ENCODE measurements around the gene ANKRD30B. TPM values are rescaled to one million over a fixed set of nuclear protein-coding genes. Genes with fewer than 3 reads are reported as not detected.
"Not testable (repeated sequence)": the region's sequence is repeated elsewhere in the genome, so short reads cannot be mapped to it uniquely, and the experiment has no call there.

ANKRD30B gene
- total RNA-seq, 3 donors from 2014 or later, result 0.06 to 0.34 (median 0.09) TPM

DNA sequence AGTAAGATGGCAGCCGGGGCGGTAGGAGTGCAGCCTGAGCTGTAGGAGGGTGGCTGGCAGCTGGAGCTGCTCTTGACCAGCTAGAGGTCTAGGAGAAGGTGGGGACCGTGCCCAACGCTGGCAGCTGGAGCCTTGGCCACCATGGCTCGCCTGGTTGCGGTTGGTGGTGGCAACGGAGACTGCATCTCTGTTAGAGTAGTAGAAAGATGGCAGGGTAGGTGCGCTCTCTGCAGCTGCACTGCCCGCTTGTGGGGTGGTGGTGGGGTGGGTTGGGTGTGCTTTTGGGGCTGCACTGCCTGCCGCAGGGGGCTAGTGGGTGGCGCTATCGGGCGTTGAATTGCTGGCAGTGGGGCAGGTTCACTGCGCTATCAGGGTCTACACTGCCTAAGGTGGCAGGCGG, 118.5 kb downstream of the ANKRD30B start:
- H3K36me3 ChIP-seq (ENCODE audit: low read depth); intact Hi-C loops (cut with DNase I, micrococcal nuclease); H3K4me1 ChIP-seq (ENCODE audit: low read depth); H3K4me3 ChIP-seq; DNase-seq; ATAC-seq; H3K9me3 ChIP-seq: not testable (repeated sequence)

DNA sequence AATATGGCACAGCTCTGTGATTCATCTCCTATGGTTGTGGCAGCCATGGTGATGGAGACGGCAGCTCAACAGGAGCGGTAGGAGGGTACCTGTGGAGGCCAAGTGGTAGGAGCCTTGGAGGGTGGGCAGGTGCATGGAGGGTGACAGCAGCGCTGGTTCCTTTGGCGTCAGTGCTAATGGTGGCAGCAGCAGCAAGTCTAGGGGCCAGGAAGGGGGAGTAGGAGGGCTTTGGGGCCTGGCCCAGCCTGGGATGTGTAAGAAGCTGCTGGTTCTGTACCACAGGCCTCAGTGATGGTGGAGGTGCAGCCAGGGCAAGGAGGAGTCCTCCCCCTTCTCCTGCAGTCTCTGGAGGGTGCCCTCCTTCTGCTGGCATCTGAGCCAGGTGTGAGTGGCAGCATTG, 120.0 kb downstream of the ANKRD30B start:
- H3K36me3 ChIP-seq (ENCODE audit: low read depth); intact Hi-C loops (cut with DNase I, micrococcal nuclease); DNase-seq; H3K9me3 ChIP-seq; H3K4me1 ChIP-seq (ENCODE audit: low read depth); ATAC-seq; H3K4me3 ChIP-seq: not testable (repeated sequence)

DNA sequence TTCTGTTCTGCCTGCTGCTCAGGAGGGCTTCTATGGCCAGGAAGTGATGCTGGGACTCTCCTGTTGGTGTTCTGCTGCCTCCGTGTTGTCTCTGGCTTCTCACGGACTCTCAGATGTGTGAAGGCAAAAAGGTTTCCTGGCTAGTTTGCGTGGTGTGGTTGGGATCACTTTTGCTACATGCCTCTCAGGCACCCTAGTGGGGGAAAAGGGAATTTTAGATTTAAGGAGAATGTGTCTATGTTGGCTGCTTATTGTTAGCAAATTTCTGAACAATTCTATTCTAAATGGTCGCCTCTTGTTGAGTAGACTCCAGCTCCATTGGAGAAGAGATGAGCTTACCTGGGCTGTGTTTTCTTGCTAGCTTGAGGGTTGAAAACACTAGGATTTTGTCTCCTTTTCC, 120.9 kb downstream of the ANKRD30B start:
- ATAC-seq, result not testable (repeated sequence)

DNA sequence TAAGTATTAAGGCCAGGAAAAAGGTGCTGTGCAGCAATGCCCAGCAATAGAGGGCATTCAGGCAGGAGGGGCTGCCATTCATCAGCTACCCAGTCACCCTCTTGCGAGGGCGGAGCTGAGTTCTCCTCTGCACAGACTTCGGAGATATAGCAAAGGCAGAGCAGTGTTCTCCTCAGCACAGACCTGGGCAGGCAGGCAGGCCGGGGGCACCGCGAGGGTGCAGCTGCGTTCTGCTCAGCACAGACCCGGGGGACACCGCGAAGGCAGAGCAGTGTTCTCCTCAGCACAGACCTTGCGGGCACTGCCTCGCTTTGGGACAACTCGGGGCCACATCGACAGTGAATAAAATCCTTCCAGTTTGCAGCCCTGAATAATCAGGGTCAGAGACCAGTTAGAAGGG, 130.9 kb downstream of the ANKRD30B start:
- ATAC-seq; intact Hi-C loops (cut with DNase I, micrococcal nuclease); H3K4me1 ChIP-seq (ENCODE audit: low read depth); H3K9me3 ChIP-seq; DNase-seq; H3K4me3 ChIP-seq; H3K36me3 ChIP-seq (ENCODE audit: low read depth): not testable (repeated sequence)

More for the DNA sequence above, 120.9 kb downstream of the ANKRD30B start:
- H3K9me3 ChIP-seq; intact Hi-C loops (cut with DNase I, micrococcal nuclease); DNase-seq; H3K4me3 ChIP-seq; H3K36me3 ChIP-seq (ENCODE audit: low read depth); H3K4me1 ChIP-seq (ENCODE audit: low read depth): not testable (repeated sequence)

DNA sequence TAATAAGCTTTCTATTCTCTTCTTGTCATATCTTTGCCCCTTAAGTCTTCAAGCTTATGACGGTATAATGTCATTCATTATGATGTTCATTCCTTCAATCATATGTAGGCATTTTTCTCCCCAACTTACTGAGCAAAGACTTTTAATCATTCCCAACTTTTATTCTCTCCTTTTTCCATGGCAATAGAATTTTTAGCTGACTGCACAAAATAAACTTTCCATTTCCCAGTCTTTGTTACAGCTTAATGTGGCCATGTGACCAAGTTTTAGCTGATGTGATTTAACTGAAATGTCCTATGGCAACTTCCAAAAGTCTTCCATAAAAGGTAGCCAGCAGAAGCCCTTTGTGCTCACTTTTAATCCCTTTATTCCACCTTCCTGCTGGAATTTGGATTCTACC, 152.5 kb downstream of the ANKRD30B start:
- no peak for DNase-seq
- H3K36me3 ChIP-seq (ENCODE audit: low read depth), result no peaks in the 10 kb centered on the region
- intact Hi-C loops (cut with DNase I, micrococcal nuclease), result no loop called here
- no peaks in the 10 kb centered on the region for H3K4me1 ChIP-seq (ENCODE audit: low read depth)
- TF ChIP-seq, protein P1, sequence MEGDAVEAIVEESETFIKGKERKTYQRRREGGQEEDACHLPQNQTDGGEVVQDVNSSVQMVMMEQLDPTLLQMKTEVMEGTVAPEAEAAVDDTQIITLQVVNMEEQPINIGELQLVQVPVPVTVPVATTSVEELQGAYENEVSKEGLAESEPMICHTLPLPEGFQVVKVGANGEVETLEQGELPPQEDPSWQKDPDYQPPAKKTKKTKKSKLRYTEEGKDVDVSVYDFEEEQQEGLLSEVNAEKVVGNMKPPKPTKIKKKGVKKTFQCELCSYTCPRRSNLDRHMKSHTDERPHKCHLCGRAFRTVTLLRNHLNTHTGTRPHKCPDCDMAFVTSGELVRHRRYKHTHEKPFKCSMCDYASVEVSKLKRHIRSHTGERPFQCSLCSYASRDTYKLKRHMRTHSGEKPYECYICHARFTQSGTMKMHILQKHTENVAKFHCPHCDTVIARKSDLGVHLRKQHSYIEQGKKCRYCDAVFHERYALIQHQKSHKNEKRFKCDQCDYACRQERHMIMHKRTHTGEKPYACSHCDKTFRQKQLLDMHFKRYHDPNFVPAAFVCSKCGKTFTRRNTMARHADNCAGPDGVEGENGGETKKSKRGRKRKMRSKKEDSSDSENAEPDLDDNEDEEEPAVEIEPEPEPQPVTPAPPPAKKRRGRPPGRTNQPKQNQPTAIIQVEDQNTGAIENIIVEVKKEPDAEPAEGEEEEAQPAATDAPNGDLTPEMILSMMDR (IDR thresholded peaks at IDR 0.05), result no peak
- H3K4me3 ChIP-seq, result no peak overlapping the region
- no peak for ATAC-seq
- H3K9me3 ChIP-seq, result no peaks in the 10 kb centered on the region

Small RNA genes within 50 kb of the gene (microRNA-seq; reads per million reads assigned to microRNA genes)
- gene MIR3156-2, result not detected

Other genes starting within 250 kb of the ANKRD30B start
- not detected for gene POTEC, start 204.6 kb upstream of the ANKRD30B start, total RNA-seq

Measured in mucosa of descending colon (tissue), 3 donors.